ENCODE results near the gene KRTAP5-10. TPM values are rescaled to one million over a fixed set of nuclear protein-coding genes. Genes with fewer than 3 reads are reported as not detected.

KRTAP5-10 gene
- total RNA-seq, 4 donors from 2014 or later, result not detected

GRCh38 chr11:71556018-71556417, 9.3 kb upstream of the KRTAP5-10 start:
- DNase-seq (ENCODE audit: low spot score in 2 of 2), result no peak
- WGBS, 2 donors, result 79 to 82% methylated on average over 4 of the region's 4 CpGs
- no peaks in the 10 kb centered on the region for H3K27me3 ChIP-seq
- no peaks in the 10 kb centered on the region for H3K36me3 ChIP-seq
- TF ChIP-seq POLR2A (IDR thresholded peaks at IDR 0.05) (no peak), CTCF (IDR thresholded peaks at IDR 0.05) (no peak), EP300 (IDR thresholded peaks at IDR 0.05) (no peak)
- H3K4me1 ChIP-seq, result no peaks in the 10 kb centered on the region
- H3K9me3 ChIP-seq, result peaks cover 0 to 7% (median 0%) of the 10 kb centered on the region in 4 donors
- H3K27ac ChIP-seq, result no peak overlapping the region
- H3K4me3 ChIP-seq, result no peak overlapping the region

- Histone ChIP-seq H3K27ac (no peak overlapping the region), H3K27me3 (no peaks in the 10 kb centered on the region), H3K36me3 (no peaks in the 10 kb centered on the region), H3K4me1 (no peaks in the 10 kb centered on the region), H3K4me3 (no peak overlapping the region), H3K9me3 (peaks cover 0 to 9% (median 0%) of the 10 kb centered on the region in 4 donors)
- DNase-seq (ENCODE audit: low spot score in 2 of 2), result no peak
- TF ChIP-seq CTCF (IDR thresholded peaks at IDR 0.05), result no peak
- TF ChIP-seq EP300 (IDR thresholded peaks at IDR 0.05), result no peak
- no peak for TF ChIP-seq POLR2A (IDR thresholded peaks at IDR 0.05)
Observed at GRCh38 chr11:71557257-71557656, 8.1 kb upstream of the KRTAP5-10 start.

- Histone ChIP-seq H3K4me3 (no peak overlapping the region), H3K27ac (no peak overlapping the region), H3K27me3 (no peaks in the 10 kb centered on the region), H3K36me3 (no peaks in the 10 kb centered on the region), H3K4me1 (no peaks in the 10 kb centered on the region), H3K9me3 (peaks cover 0 to 9% (median 0%) of the 10 kb centered on the region in 4 donors)
- DNase-seq (ENCODE audit: low spot score in 2 of 2), result no peak
- WGBS, 2 donors, result 73 to 85% methylated on average over 1 of the region's 1 CpG
- TF ChIP-seq CTCF (IDR thresholded peaks at IDR 0.05) (no peak), POLR2A (IDR thresholded peaks at IDR 0.05) (no peak), EP300 (IDR thresholded peaks at IDR 0.05) (no peak)
Observed at GRCh38 chr11:71558996-71559395, 6.4 kb upstream of the KRTAP5-10 start.

DNA sequence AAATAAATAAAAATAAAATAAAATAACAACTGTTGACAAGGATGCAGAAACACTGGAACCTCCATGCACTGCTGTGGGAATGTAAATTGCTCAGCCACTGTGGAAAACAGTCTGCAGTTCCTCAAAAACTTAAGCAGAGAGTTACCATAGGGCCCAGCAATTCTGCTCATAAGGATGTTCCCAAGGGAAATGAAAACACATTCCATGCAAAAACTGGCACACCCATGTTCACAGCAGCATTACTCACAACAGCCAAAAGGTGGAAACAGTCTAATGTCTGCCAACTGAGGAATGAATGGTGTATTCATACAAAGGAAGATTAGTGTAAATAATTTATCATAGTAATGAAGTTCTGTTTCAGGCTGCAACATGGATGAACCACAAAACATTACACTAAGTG, 3.2 kb upstream of the KRTAP5-10 start:
- TF ChIP-seq CTCF (IDR thresholded peaks at IDR 0.05), result no peak
- peaks cover 0 to 9% (median 0%) of the 10 kb centered on the region in 4 donors for H3K9me3 ChIP-seq
- H3K27ac ChIP-seq, result no peak overlapping the region
- H3K4me3 ChIP-seq, result no peak overlapping the region
- DNase-seq (ENCODE audit: low spot score in 2 of 2), result no peak
- H3K27me3 ChIP-seq, result no peaks in the 10 kb centered on the region
- H3K4me1 ChIP-seq, result no peaks in the 10 kb centered on the region
- no peaks in the 10 kb centered on the region for H3K36me3 ChIP-seq

DNA sequence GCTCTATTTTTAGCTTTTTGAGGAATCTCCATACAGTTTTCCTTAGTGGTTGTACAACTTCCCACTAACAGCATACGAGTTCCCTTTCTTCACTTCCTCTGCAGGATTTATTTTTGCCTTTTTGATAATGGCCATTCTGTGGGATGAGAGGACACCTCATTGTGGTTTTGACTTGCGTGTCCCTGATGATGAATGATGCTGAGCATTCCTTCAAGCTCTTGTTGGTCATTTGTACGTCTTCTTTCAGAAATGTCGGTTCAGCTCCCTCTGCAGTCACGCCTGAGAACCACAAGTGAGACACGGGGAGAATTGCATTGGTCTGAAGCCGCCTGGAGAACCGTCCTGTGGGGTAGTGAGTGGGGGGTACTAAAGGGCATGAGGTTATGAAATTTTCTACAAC, 2.0 kb upstream of the KRTAP5-10 start:
- no peak for DNase-seq (ENCODE audit: low spot score in 2 of 2)
- 18 to 22% methylated on average over 8 of the region's 8 CpGs for WGBS, 2 donors

More for the DNA sequence above, 2.0 kb upstream of the KRTAP5-10 start:
- TF ChIP-seq EP300 (IDR thresholded peaks at IDR 0.05), result no peak
- TF ChIP-seq POLR2A (IDR thresholded peaks at IDR 0.05), result no peak
- no peak for TF ChIP-seq CTCF (IDR thresholded peaks at IDR 0.05)
- Histone ChIP-seq H3K4me1 (no peaks in the 10 kb centered on the region), H3K27ac (no peak overlapping the region), H3K36me3 (no peaks in the 10 kb centered on the region), H3K4me3 (no peak overlapping the region), H3K27me3 (no peaks in the 10 kb centered on the region), H3K9me3 (peaks cover 0 to 9% (median 0%) of the 10 kb centered on the region in 4 donors)

All from tibial nerve (tissue), 4 donors.